ENCODE data around the gene C14orf93.

GRCh38 chr14:23042162-23042965 is 32.4 kb upstream of the C14orf93 start, which contains the start of gene PSMB11:
- TF ChIP-seq CTCF (IDR thresholded peaks at IDR 0.05) (no peak), POLR2AphosphoS5 (IDR thresholded peaks at IDR 0.05) (no peak), EP300 (IDR thresholded peaks at IDR 0.05; ENCODE audit: low read depth) (no peak)

Measured in transverse colon (tissue), 4 donors.